PC-3 (cell line): ENCODE results near the gene CHD6. TPM values are rescaled to one million over a fixed set of nuclear protein-coding genes. Genes with fewer than 3 reads are reported as not detected.

Source experiments
- ATAC-seq: fragments of 200-7000 bp; cut with Tn5 transposase; 2 replicates; pipeline ENCODE4 v1.9.1; 2020; ENCODE audit warnings: mild to moderate bottlenecking, moderate library complexity
- BruUV-seq: library from RNA; stranded (reverse); fragments of 400-500 nt; replicated peaks from 2 replicates; lab custom pipeline; 2021; lab: Mats Ljungman, UMichigan
- CTCF ChIA-PET: fragments of 300-600 bp; sonication (Branson Sonifier 250); formaldehyde crosslinking; loops from one replicate; lab custom pipeline; 2022; ENCODE audit warnings: antibody characterized with exemption; lab: Charles Lee
- POLR2A ChIA-PET: fragments of 300-600 bp; sonication (Branson Sonifier 250); formaldehyde crosslinking; loops from one replicate; lab custom pipeline; 2022; ENCODE audit warnings: antibody characterized with exemption; ENCODE audit not compliant: unreplicated experiment; lab: Charles Lee
- DNase-seq: peaks from one replicate; pipeline ENCODE4 v3.0.0-alpha.2; 2015
- H2AFZ ChIP-seq: fragments of 300-600 bp; sonication (generic); 2 replicates; pipeline ENCODE4 v1.6.0; 2016; ENCODE audit warnings: antibody characterized with exemption, low read length
- H3F3A ChIP-seq: fragments of 300-600 bp; sonication (generic); one replicate; pipeline ENCODE4 v1.6.0; 2017; ENCODE audit warnings: antibody characterized with exemption, low read length, control low read depth, mild to moderate bottlenecking; ENCODE audit not compliant: unreplicated experiment
- H3K27ac ChIP-seq: fragments of 300-600 bp; sonication (generic); 2 replicates; pipeline ENCODE4 v1.5.1; 2016; ENCODE audit warnings: mild to moderate bottlenecking, low read length
- H3K27me3 ChIP-seq: fragments of 300-600 bp; sonication (generic); 2 replicates; pipeline ENCODE4 v1.6.1; 2016; ENCODE audit warnings: low read length, mixed read lengths
- H3K36me3 ChIP-seq: fragments of 300-600 bp; sonication (generic); 2 replicates; pipeline ENCODE4 v1.6.1; 2016; ENCODE audit warnings: low read depth, mixed run types, low read length, mixed read lengths
- H3K4me1 ChIP-seq: fragments of 300-600 bp; sonication (generic); 2 replicates; pipeline ENCODE4 v1.5.1; 2016; ENCODE audit warnings: low read length; ENCODE audit not compliant: insufficient read depth
- H3K4me2 ChIP-seq: fragments of 300-600 bp; sonication (generic); 2 replicates; pipeline ENCODE4 v1.6.0; 2016; ENCODE audit warnings: low read length
- H3K4me3 ChIP-seq: fragments of 300-600 bp; sonication (generic); 2 replicates; pipeline ENCODE4 v1.5.1; 2016; ENCODE audit warnings: mild to moderate bottlenecking, low read length, mixed read lengths
- H3K79me2 ChIP-seq: fragments of 300-600 bp; sonication (generic); 2 replicates; pipeline ENCODE4 v1.6.1; 2017; ENCODE audit warnings: low read length, mixed read lengths
- H3K9ac ChIP-seq: fragments of 300-600 bp; sonication (generic); 2 replicates; pipeline ENCODE4 v1.6.0; 2016; ENCODE audit warnings: mild to moderate bottlenecking, low read length
- H3K9me2 ChIP-seq: fragments of 300-600 bp; sonication (generic); replicated peaks from 2 replicates; pipeline ENCODE4 v1.6.1; 2016; ENCODE audit warnings: mixed run types, low read length, mixed read lengths
- H3K9me3 ChIP-seq: fragments of 300-600 bp; sonication (generic); 2 replicates; pipeline ENCODE4 v1.6.1; 2016; ENCODE audit warnings: low read length, mixed read lengths
- H4K20me1 ChIP-seq: fragments of 300-600 bp; sonication (generic); 2 replicates; pipeline ENCODE4 v1.6.1; 2016; ENCODE audit warnings: low read length, mixed read lengths
- EZH2 ChIP-seq: fragments of 300-600 bp; sonication (generic); IDR thresholded peaks from one replicate; pipeline ENCODE4 v1.6.1; 2017; ENCODE audit warnings: antibody characterized with exemption, mild to moderate bottlenecking, low read length; ENCODE audit not compliant: unreplicated experiment
- EZH2phosphoT487 ChIP-seq: fragments of 300-600 bp; sonication (generic); IDR thresholded peaks from 2 replicates; pipeline ENCODE4 v1.6.1; 2018; ENCODE audit warnings: mild to moderate bottlenecking, antibody characterized with exemption, low read length, borderline replicate concordance
- intact Hi-C: fragments of 100-400 bp; cut with micrococcal nuclease; formaldehyde crosslinking; loops from 2 replicates; pipeline ENCODE4 v1.9.0; 2023
- total RNA-seq: library from RNA; depleted of rRNA; stranded (reverse); fragments of >200 nt; gene quantifications from 2 replicates; pipeline ENCODE4 v1.2.3, GENCODE V29; 2014
- TF ChIP-seq, protein P1 (sequence below): fragments of 300-600 bp; sonication (generic); conservative IDR thresholded peaks from 2 replicates; pipeline ENCODE4 v1.5.1; 2017; ENCODE audit warnings: antibody characterized with exemption, low read depth, mild to moderate bottlenecking, low read length

CHD6 gene
- total RNA-seq, 1 experiment from 2014 or later = 19.5 TPM

DNA sequence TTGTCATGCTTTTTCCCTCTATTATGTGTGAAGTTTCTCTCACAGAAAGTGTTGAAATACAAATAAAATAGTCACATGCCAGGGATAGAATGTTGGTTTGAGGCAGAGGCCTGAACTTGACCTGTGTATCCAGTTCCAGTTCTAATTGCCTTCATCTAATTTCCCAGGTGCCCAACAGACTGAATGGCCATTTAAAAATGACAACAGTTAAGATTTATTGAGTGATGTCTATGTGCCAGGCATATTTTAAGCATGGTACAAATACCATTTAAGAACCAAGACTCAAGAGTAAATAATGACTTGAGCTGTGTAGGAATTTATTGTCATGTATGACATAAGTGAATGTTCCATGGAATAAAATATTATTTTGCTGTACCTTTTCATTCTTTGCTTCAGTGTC, 163.9 kb downstream of the CHD6 start:
- no TSS peak for BruUV-seq
- ChIA-PET CTCF (no interaction called here), POLR2A (no interaction called here)
- Histone ChIP-seq H3K36me3 (peaks cover 33% of the 10 kb centered on the region), H3K79me2 (no peaks in the 10 kb centered on the region), H3K4me2 (no peak overlapping the region), H3K4me3 (no peak overlapping the region), H2AFZ (no peak overlapping the region), H3K9me3 (no peaks in the 10 kb centered on the region), H3F3A (no peaks in the 10 kb centered on the region), H3K27ac (no peak overlapping the region), H3K9ac (no peak overlapping the region), H4K20me1 (no peaks in the 10 kb centered on the region), H3K27me3 (no peaks in the 10 kb centered on the region), H3K9me2 (no peaks in the 10 kb centered on the region), H3K4me1 (no peaks in the 10 kb centered on the region)
- intact Hi-C loops = no loop called here
- ATAC-seq (no peak), DNase-seq (no peak)
- TF ChIP-seq, protein P1, sequence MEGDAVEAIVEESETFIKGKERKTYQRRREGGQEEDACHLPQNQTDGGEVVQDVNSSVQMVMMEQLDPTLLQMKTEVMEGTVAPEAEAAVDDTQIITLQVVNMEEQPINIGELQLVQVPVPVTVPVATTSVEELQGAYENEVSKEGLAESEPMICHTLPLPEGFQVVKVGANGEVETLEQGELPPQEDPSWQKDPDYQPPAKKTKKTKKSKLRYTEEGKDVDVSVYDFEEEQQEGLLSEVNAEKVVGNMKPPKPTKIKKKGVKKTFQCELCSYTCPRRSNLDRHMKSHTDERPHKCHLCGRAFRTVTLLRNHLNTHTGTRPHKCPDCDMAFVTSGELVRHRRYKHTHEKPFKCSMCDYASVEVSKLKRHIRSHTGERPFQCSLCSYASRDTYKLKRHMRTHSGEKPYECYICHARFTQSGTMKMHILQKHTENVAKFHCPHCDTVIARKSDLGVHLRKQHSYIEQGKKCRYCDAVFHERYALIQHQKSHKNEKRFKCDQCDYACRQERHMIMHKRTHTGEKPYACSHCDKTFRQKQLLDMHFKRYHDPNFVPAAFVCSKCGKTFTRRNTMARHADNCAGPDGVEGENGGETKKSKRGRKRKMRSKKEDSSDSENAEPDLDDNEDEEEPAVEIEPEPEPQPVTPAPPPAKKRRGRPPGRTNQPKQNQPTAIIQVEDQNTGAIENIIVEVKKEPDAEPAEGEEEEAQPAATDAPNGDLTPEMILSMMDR = no peak
- TF ChIP-seq EZH2phosphoT487 = no peak

DNA sequence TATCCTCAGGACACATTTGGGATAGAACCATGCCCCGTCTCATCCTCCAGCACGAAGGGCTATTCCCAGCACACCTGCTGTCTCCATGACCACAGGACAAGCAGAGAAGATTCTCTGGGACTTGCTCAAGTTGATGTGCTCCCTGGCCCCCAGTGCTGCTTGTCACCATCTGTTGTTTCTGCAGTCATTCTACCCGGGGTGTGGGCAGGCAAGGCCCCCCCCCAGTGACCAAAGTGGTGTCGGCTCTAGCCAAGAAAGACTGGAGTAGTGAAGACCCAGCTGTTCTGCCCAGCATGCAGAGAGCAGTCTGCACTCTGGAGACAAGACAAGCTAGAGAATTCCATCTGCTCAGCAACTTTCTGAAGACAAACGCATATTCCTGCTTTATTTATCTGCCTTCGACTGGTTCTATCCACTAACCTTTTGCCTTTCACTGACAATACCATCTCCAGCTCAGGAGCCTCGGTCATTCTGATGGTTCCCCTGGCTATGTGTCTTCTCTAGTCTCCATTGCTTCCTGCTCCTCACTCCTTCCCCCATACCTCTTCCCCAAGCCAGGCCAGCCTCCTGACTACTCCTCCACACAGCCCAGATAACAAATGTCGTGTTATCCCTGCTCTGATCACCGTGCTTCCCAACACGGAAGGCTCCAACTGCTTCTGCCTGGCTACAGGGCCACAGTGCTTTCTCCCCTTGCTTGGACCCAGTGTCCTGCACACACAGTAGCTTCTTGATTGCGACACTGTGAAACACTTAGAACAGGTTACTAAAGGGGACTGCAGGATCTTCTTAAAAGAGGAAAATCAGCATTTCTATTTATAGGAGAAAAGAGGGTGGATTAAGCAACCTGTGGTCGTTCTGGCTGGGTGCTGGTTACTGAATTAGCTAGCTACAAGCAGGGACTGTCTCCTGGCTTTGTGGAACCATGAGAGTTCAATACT, 164.9 kb downstream of the CHD6 start:
- Histone ChIP-seq H3K4me3 (no peak overlapping the region), H3F3A (no peaks in the 10 kb centered on the region), H3K9me2 (no peaks in the 10 kb centered on the region), H4K20me1 (no peaks in the 10 kb centered on the region), H3K9ac (no peak overlapping the region), H2AFZ (no peak overlapping the region), H3K9me3 (no peaks in the 10 kb centered on the region), H3K4me2 (no peak overlapping the region), H3K27ac (no peak overlapping the region), H3K27me3 (no peaks in the 10 kb centered on the region), H3K4me1 (no peaks in the 10 kb centered on the region), H3K79me2 (no peaks in the 10 kb centered on the region), H3K36me3 (peaks cover 33% of the 10 kb centered on the region)
- no TSS peak for BruUV-seq
- TF ChIP-seq, protein P1 = no peak
- TF ChIP-seq EZH2phosphoT487 (no peak), EZH2 (no peak)
- no peak for ATAC-seq
- CTCF ChIA-PET = interaction anchor here (0.5 kb wide), 1 partner anchor 255 kb away, joined by 4 read pairs; no protein-coding TSS in a partner anchor
- POLR2A ChIA-PET = no interaction called here
- intact Hi-C loops = no loop called here
- no peak for DNase-seq

DNA sequence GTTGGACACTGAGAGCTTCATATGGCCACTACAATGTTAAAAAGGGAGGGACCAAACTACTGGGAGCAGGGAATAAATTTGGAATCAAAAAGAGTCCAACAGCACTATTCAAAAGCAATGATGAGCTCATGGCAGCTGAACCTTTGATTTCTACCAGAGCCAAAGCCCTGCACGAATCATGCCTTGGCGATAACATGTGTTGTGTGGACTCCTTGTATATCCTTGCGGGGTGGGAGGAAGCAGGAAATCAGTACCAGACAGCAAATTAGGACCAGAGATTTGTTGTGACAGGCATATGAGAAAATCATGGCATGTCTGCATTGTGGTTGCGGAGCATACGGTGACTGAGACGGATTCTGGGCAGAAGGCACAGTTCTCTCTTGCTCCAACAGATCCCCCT, 166.0 kb downstream of the CHD6 start:
- Histone ChIP-seq H4K20me1 (no peaks in the 10 kb centered on the region), H3K27me3 (no peaks in the 10 kb centered on the region), H3K36me3 (peaks cover 37% of the 10 kb centered on the region)

More for the DNA sequence above, 166.0 kb downstream of the CHD6 start:
- BruUV-seq = no TSS peak
- Histone ChIP-seq H3K4me1 (no peaks in the 10 kb centered on the region), H3K4me2 (no peak overlapping the region), H3K9ac (no peak overlapping the region), H3K79me2 (no peaks in the 10 kb centered on the region), H2AFZ (no peak overlapping the region), H3K9me3 (no peaks in the 10 kb centered on the region), H3F3A (no peaks in the 10 kb centered on the region), H3K4me3 (no peak overlapping the region), H3K27ac (no peak overlapping the region), H3K9me2 (no peaks in the 10 kb centered on the region)
- ATAC-seq = no peak
- no peak for DNase-seq
- CTCF ChIA-PET = no interaction called here
- intact Hi-C loops = no loop called here
- TF ChIP-seq EZH2phosphoT487 (no peak), EZH2 (no peak)
- TF ChIP-seq, protein P1 = no peak
- POLR2A ChIA-PET = interaction anchor here (0.6 kb wide), 1 partner anchor 166 kb away, joined by 3 read pairs; the partner anchor contains the start of gene CHD6
